ENCODE data around the gene AMY2B.

GRCh38 chr1:103616362-103616761, 45.0 kb downstream of the AMY2B start:
- TF ChIP-seq, protein P1, sequence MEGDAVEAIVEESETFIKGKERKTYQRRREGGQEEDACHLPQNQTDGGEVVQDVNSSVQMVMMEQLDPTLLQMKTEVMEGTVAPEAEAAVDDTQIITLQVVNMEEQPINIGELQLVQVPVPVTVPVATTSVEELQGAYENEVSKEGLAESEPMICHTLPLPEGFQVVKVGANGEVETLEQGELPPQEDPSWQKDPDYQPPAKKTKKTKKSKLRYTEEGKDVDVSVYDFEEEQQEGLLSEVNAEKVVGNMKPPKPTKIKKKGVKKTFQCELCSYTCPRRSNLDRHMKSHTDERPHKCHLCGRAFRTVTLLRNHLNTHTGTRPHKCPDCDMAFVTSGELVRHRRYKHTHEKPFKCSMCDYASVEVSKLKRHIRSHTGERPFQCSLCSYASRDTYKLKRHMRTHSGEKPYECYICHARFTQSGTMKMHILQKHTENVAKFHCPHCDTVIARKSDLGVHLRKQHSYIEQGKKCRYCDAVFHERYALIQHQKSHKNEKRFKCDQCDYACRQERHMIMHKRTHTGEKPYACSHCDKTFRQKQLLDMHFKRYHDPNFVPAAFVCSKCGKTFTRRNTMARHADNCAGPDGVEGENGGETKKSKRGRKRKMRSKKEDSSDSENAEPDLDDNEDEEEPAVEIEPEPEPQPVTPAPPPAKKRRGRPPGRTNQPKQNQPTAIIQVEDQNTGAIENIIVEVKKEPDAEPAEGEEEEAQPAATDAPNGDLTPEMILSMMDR (IDR thresholded peaks at IDR 0.05): no peak
- no peak for TF ChIP-seq POLR2AphosphoS5 (IDR thresholded peaks at IDR 0.05; ENCODE audit: low read depth, low read length)
